H1 (cell line): Measurements from ENCODE around the gene SSR2. TPM values are rescaled to one million over a fixed set of nuclear protein-coding genes. Genes with fewer than 3 reads are reported as not detected.

Experiments used
- CTCF ChIA-PET: fragments of 300-600 bp; sonication (Branson Sonifier 250); formaldehyde crosslinking; loops from one replicate; lab custom pipeline; 2021; ENCODE audit not compliant: partially characterized antibody; lab: Charles Lee
- POLR2A ChIA-PET: fragments of 300-600 bp; sonication (Branson Sonifier 250); formaldehyde crosslinking; loops from one replicate; lab custom pipeline; 2021; ENCODE audit warnings: inconsistent platforms; ENCODE audit not compliant: partially characterized antibody; lab: Charles Lee
- DNase-seq, 2 experiments: peaks; one replicate each; pipeline versions ENCODE4 v3.0.0 to v3.0.0-alpha.2; 2010 to 2022; ENCODE audit warnings: low spot score in 2 of 2, low read depth in 1 of 2, mixed read lengths in 1 of 2
- FAIRE-seq: peaks from 2 replicates; lab custom pipeline; 2011; peaks lifted over from hg19 to GRCh38; lab: Jason Lieb, UNC
- H2AFZ ChIP-seq: 2 replicates; pipeline ENCODE4 v1.8.1; 2012; ENCODE audit warnings: low read length, inconsistent platforms
- H2AK5ac ChIP-seq: 2 replicates; pipeline ENCODE4 v1.6.1; 2013; ENCODE audit warnings: low read depth, low read length
- H2BK120ac ChIP-seq: replicated peaks from 2 replicates; pipeline ENCODE3; 2013; ENCODE audit warnings: low read depth, low read length, inconsistent platforms
- H2BK12ac ChIP-seq: 2 replicates; pipeline ENCODE4 v1.6.1; 2013; ENCODE audit warnings: low read depth, low read length
- H2BK15ac ChIP-seq: 2 replicates; pipeline ENCODE4 v1.6.1; 2013; ENCODE audit warnings: low read length
- H2BK20ac ChIP-seq: 2 replicates; pipeline ENCODE4 v1.6.1; 2013; ENCODE audit warnings: low read length
- H2BK5ac ChIP-seq: 2 replicates; pipeline ENCODE4 v1.6.1; 2013; ENCODE audit warnings: low read depth, low read length
- H3K14ac ChIP-seq: 2 replicates; pipeline ENCODE4 v1.6.1; 2013; ENCODE audit warnings: inconsistent platforms; ENCODE audit not compliant: insufficient read length
- H3K18ac ChIP-seq: 2 replicates; pipeline ENCODE4 v1.6.1; 2013; ENCODE audit warnings: low read length; ENCODE audit errors: extremely low read depth
- H3K23ac ChIP-seq: 2 replicates; pipeline ENCODE4 v1.6.1; 2013; ENCODE audit warnings: inconsistent platforms; ENCODE audit not compliant: insufficient read length
- H3K23me2 ChIP-seq: 2 replicates; pipeline ENCODE4 v1.6.1; 2013; ENCODE audit warnings: low read depth, low read length
- H3K27ac ChIP-seq: 2 replicates; pipeline ENCODE4 v1.6.1; 2011; ENCODE audit warnings: low read depth, low read length, inconsistent platforms
- H3K27me3 ChIP-seq, 4 experiments: replicated peaks in 1 of 4; 1 replicate in 1 of 4; 2 replicates in 3 of 4; pipeline versions ENCODE4 v1.6.1 to v1.8.1; 2011 to 2013; ENCODE audit warnings: low read length in 3 of 4, mild to moderate bottlenecking in 3 of 4, inconsistent platforms in 2 of 4, mixed read lengths in 2 of 4, moderate library complexity in 1 of 4; ENCODE audit not compliant: control insufficient read depth in 3 of 4, insufficient read depth in 3 of 4; ENCODE audit errors: extremely low read depth in 1 of 4
- H3K36me3 ChIP-seq, 4 experiments: 2 replicates each; pipeline versions ENCODE4 v1.6.1 to v1.8.1; 2011 to 2013; ENCODE audit warnings: mild to moderate bottlenecking in 4 of 4, low read length in 3 of 4, moderate library complexity in 2 of 4, control low read depth in 1 of 4, inconsistent platforms in 1 of 4; ENCODE audit not compliant: insufficient read depth in 4 of 4, control insufficient read depth in 2 of 4
- H3K4ac ChIP-seq: replicated peaks from 2 replicates; pipeline ENCODE3; 2013; ENCODE audit warnings: low read length, low read depth, mixed read lengths, inconsistent platforms; ENCODE audit not compliant: insufficient read length
- H3K4me1 ChIP-seq, 4 experiments: replicated peaks in 1 of 4; 1 replicate in 1 of 4; 2 replicates in 3 of 4; pipeline versions ENCODE4 v1.6.1 to v1.8.1; 2011 to 2013; ENCODE audit warnings: low read length in 3 of 4, inconsistent platforms in 2 of 4, mixed read lengths in 1 of 4; ENCODE audit not compliant: insufficient read depth in 4 of 4, control insufficient read depth in 3 of 4
- H3K4me2 ChIP-seq, 2 experiments: 2 replicates each; pipeline versions ENCODE4 v1.6.1 to v1.8.1; 2011 to 2013; ENCODE audit warnings: low read depth in 2 of 2, low read length in 2 of 2, control low read depth in 1 of 2, inconsistent platforms in 1 of 2, mild to moderate bottlenecking in 1 of 2; ENCODE audit not compliant: insufficient read depth in 1 of 2
- H3K4me3 ChIP-seq, 4 experiments: fragments of 200-600, 300-600 bp in 1 of 4; sonication (generic), shearing (Covaris generic), sonication (Bioruptor Twin) in 1 of 4; 2 replicates each; pipeline versions ENCODE4 v1.5.1 to v1.8.1; 2011 to 2016; ENCODE audit warnings: low read length in 4 of 4, low read depth in 3 of 4, control low read depth in 2 of 4, inconsistent platforms in 2 of 4, mild to moderate bottlenecking in 2 of 4, mixed read lengths in 1 of 4, moderate library complexity in 1 of 4; ENCODE audit not compliant: insufficient read depth in 2 of 4; ENCODE audit errors: extremely low read depth in 1 of 4
- H3K56ac ChIP-seq: replicated peaks from 2 replicates; pipeline ENCODE3; 2013; ENCODE audit warnings: low read depth, mild to moderate bottlenecking, mixed read lengths, low read length, inconsistent platforms; ENCODE audit not compliant: insufficient read length
- H3K79me1 ChIP-seq: 2 replicates; pipeline ENCODE4 v1.6.1; 2013; ENCODE audit warnings: low read depth, low read length, control low read depth
- H3K79me2 ChIP-seq, 2 experiments: 2 replicates each; pipeline versions ENCODE4 v1.6.1 to v1.8.1; 2012 to 2013; ENCODE audit warnings: low read length in 2 of 2, mild to moderate bottlenecking in 2 of 2, inconsistent platforms in 1 of 2; ENCODE audit not compliant: insufficient read depth in 2 of 2, control insufficient read depth in 1 of 2
- H3K9ac ChIP-seq, 4 experiments: replicated peaks in 1 of 4; 1 replicate in 1 of 4; 2 replicates in 3 of 4; pipeline versions ENCODE4 v1.6.1 to v1.8.1; 2011 to 2013; ENCODE audit warnings: low read depth in 3 of 4, low read length in 3 of 4, control low read depth in 2 of 4, mild to moderate bottlenecking in 2 of 4, moderate library complexity in 2 of 4, inconsistent platforms in 1 of 4; ENCODE audit errors: extremely low read depth in 1 of 4
- H3K9me3 ChIP-seq, 2 experiments: 2 replicates each; pipeline versions ENCODE4 v1.6.1 to v1.8.1; 2012 to 2013; ENCODE audit warnings: mild to moderate bottlenecking in 2 of 2, moderate library complexity in 2 of 2, control low read depth in 1 of 2, inconsistent platforms in 1 of 2, low read depth in 1 of 2, low read length in 1 of 2, mixed read lengths in 1 of 2; ENCODE audit not compliant: insufficient read depth in 2 of 2
- H4K20me1 ChIP-seq, 2 experiments: replicated peaks in 1 of 2; 2 replicates each; pipeline versions ENCODE3 to v1.8.1; 2011 to 2013; ENCODE audit warnings: inconsistent platforms in 2 of 2, low read length in 2 of 2, mild to moderate bottlenecking in 1 of 2; ENCODE audit not compliant: insufficient read depth in 2 of 2, control insufficient read depth in 1 of 2
- H4K5ac ChIP-seq: 2 replicates; pipeline ENCODE4 v1.6.1; 2013; ENCODE audit warnings: low read length, low read depth, mixed read lengths, inconsistent platforms; ENCODE audit not compliant: insufficient read length
- H4K8ac ChIP-seq: 2 replicates; pipeline ENCODE4 v1.8.0; 2013; ENCODE audit warnings: mild to moderate bottlenecking, moderate library complexity, low read length, inconsistent platforms; ENCODE audit not compliant: insufficient read depth; ENCODE audit errors: extremely low read depth
- H4K91ac ChIP-seq: replicated peaks from 2 replicates; pipeline ENCODE3; 2013; ENCODE audit warnings: low read length, mixed read lengths, inconsistent platforms; ENCODE audit not compliant: insufficient read length
- CBX5 ChIP-seq: fragments of 300-800, 300-1000 bp; sonication (generic); IDR thresholded peaks from 2 replicates; pipeline ENCODE4 v1.7.1; 2016; ENCODE audit warnings: antibody characterized with exemption, low read length, low read depth
- CHD2 ChIP-seq: IDR thresholded peaks from 2 replicates; pipeline ENCODE4 v1.6.1; 2012; ENCODE audit warnings: low read length, improper control_type of control experiment
- EGR1 ChIP-seq: IDR thresholded peaks from 2 replicates; pipeline ENCODE4 v1.6.1; 2011; ENCODE audit warnings: low read depth, low read length, borderline replicate concordance
- KDM4A ChIP-seq: IDR thresholded peaks from one replicate; pipeline ENCODE4 v1.7.1; 2012; ENCODE audit warnings: low read depth, mild to moderate bottlenecking, moderate library complexity, low read length, inconsistent platforms; ENCODE audit not compliant: severe bottlenecking
- PHF8 ChIP-seq: fragments of 200-600 bp; sonication (generic); conservative IDR thresholded peaks from 2 replicates; pipeline ENCODE4 v1.7.1; 2012; ENCODE audit warnings: low read depth, mild to moderate bottlenecking, inconsistent platforms, low read length, moderate library complexity
- POLR2A ChIP-seq, 2 experiments: IDR thresholded peaks; 1 replicate in 1 of 2; 2 replicates in 1 of 2; pipeline ENCODE4 v1.6.1; 2011; ENCODE audit warnings: low read depth in 2 of 2, low read length in 2 of 2, mild to moderate bottlenecking in 2 of 2; ENCODE audit errors: control extremely low read depth in 1 of 2
- SAP30 ChIP-seq: fragments of 300-600 bp; sonication (generic); IDR thresholded peaks from 2 replicates; pipeline ENCODE4 v1.7.1; 2012; ENCODE audit warnings: low read length, moderate library complexity, mild to moderate bottlenecking, inconsistent platforms; ENCODE audit not compliant: insufficient read depth, insufficient replicate concordance
- SP1 ChIP-seq: IDR thresholded peaks from 2 replicates; pipeline ENCODE4 v1.6.1; 2011; ENCODE audit warnings: low read depth, low read length
- SP4 ChIP-seq: IDR thresholded peaks from 2 replicates; pipeline ENCODE4 v1.6.1; 2012; ENCODE audit warnings: low read length, inconsistent platforms
- SRF ChIP-seq: IDR thresholded peaks from 2 replicates; pipeline ENCODE4 v1.6.1; 2011; ENCODE audit warnings: mild to moderate bottlenecking, low read depth, low read length, moderate library complexity
- TAF1 ChIP-seq: IDR thresholded peaks from 2 replicates; pipeline ENCODE4 v1.6.1; 2011; ENCODE audit warnings: mild to moderate bottlenecking, low read depth, low read length
- YY1 ChIP-seq: IDR thresholded peaks from 2 replicates; pipeline ENCODE4 v1.6.1; 2011; ENCODE audit warnings: low read depth, mild to moderate bottlenecking, low read length
- WGBS, 2 experiments: shearing (Covaris generic) in 1 of 2; methylation state at CpG; one replicate each; pipeline versions ENCODE4 v1.1.6 to v1.1.7; 2013 to 2015; ENCODE audit warnings: low lambda C conversion rate in 2 of 2, mixed read lengths in 2 of 2, inconsistent platforms in 1 of 2, low coverage in 1 of 2, missing lambda C conversion rate in 1 of 2; ENCODE audit not compliant: insufficient replicate concordance in 2 of 2, insufficient coverage in 1 of 2, insufficient read length in 1 of 2; ENCODE audit errors: extremely low coverage in 1 of 2, missing lambda C conversion rate in 1 of 2; 5-methylcytosine and 5-hydroxymethylcytosine counted together
- polyA plus RNA-seq, 7 experiments: library from polyadenylated mRNA; depleted of rRNA in 3 of 7; stranded (reverse) in 5 of 7; unstranded in 2 of 7; fragments of >200 nt in 5 of 7; fragments of 200-250 nt in 2 of 7; gene quantifications; 1 replicate in 5 of 7; 2 replicates in 1 of 7; 4 replicates in 1 of 7; pipeline versions ENCODE4 v1.2.1 to v1.2.3, GENCODE V29; 2011 to 2013; ENCODE audit warnings: missing spikeins in 2 of 7, mixed read lengths in 2 of 7
- total RNA-seq: library from RNA; stranded (reverse); fragmentation: NEBNext Ultra II Directional; extraction: Animal tissue kit (Norgen Biotek cat#: 25700); gene quantifications from 2 replicates; pipeline ENCODE4 v1.2.1, GENCODE V29; 2021

SSR2 gene
- total and polyA plus RNA-seq, 2 of the 8 experiments (the other 6 are each of a cell fraction or from before 2014, with no cell fraction given): 190 to 648 TPM

- POLR2A ChIA-PET: interaction anchor here (0.7 to 6.9 kb wide), 11 partner anchors 9 to 87 kb away, joined by 3 to 88 read pairs (median 7); partner anchors contain the start of genes ARHGEF2 and RAB25
- FAIRE-seq: peak; percentile 7
- peak; percentile 52; the same call in 1 of the 2 replicates for TF ChIP-seq CHD2
- TF ChIP-seq KDM4A: peak; percentile 97
- TF ChIP-seq SP4: peak; percentile 76; the same call in 1 of the 2 replicates
- TF ChIP-seq SP1: peak; percentile 85
- no peak for TF ChIP-seq CBX5
- peak; percentile 57 to 73 for TF ChIP-seq POLR2A (IDR thresholded peaks at IDR 0.05; ENCODE audit: control extremely low read depth in 1 of 2, low read depth in 2 of 2, low read length in 2 of 2)
- peak; percentile 93 for TF ChIP-seq SAP30
- TF ChIP-seq EGR1: peak; percentile 29; the same call in 1 of the 2 replicates
- TF ChIP-seq PHF8: peak; percentile 31
- TF ChIP-seq TAF1: peak; percentile 79
- no peak for TF ChIP-seq SRF
- TF ChIP-seq YY1: no peak
These were observed 33.9 kb upstream of the SSR2 start, which contains the start of gene LAMTOR2 for GRCh38 chr1:156054500-156055280. LAMTOR2 (plus strand) TSS chr1:156054782; CDS start chr1:156054890, 108 bp downstream.

More at GRCh38 chr1:156054500-156055280, 33.9 kb upstream of the SSR2 start, which contains the start of gene LAMTOR2:
- Histone ChIP-seq H2BK20ac (0 out of 2 replicates have a peak within 1 kb of the TSS, but pooled peaks have one; percentile 72), H3K4ac (peak within 1 kb of the TSS; percentile 92), H3K9ac (peak within 1 kb of the TSS; percentile 74 to 90 (median 80)), H3K27ac (peak within 1 kb of the TSS; percentile 89), H3K79me1 (peaks cover 3% of the 10 kb centered on the region), H3K79me2 (peaks cover 0 to 28% of the 10 kb centered on the region in 2 experiments; a peak in 3 of 4 replicates), H2BK120ac (peak within 1 kb of the TSS; percentile 92), H4K5ac (peak within 1 kb of the TSS; percentile 95), H3K36me3 (peaks cover 6 to 11% (median 9%) of the 10 kb centered on the region in 4 experiments; a peak in 4 of 8 replicates), H3K23ac (no peak within 1 kb of the TSS), H3K4me1 (peaks cover 0 to 6% (median 0%) of the 10 kb centered on the region in 4 experiments; a peak in 2 of 7 replicates), H3K4me2 (peak within 1 kb of the TSS; percentile 81 to 95), H3K4me3 (peak within 1 kb of the TSS; percentile 93 to 99 (median 96)), H3K9me3 (no peaks in the 10 kb centered on the region), H2BK12ac (peak within 1 kb of the TSS; percentile 81), H4K8ac (peak within 1 kb of the TSS; percentile 88), H2AFZ (peak within 1 kb of the TSS; percentile 89), H2BK15ac (peak within 1 kb of the TSS; percentile 88; the same call in 1 of the 2 replicates), H3K18ac (peak within 1 kb of the TSS; percentile 100), H2AK5ac (0 out of 2 replicates have a peak within 1 kb of the TSS, but pooled peaks have one; percentile 19), H3K23me2 (peaks cover 14% of the 10 kb centered on the region), H2BK5ac (peak within 1 kb of the TSS; percentile 93), H4K20me1 (peaks cover 2% of the 10 kb centered on the region in 2 experiments), H4K91ac (peak within 1 kb of the TSS; percentile 94), H3K27me3 (no peaks in the 10 kb centered on the region), H3K14ac (no peak within 1 kb of the TSS), H3K56ac (peak within 1 kb of the TSS; percentile 92)
- WGBS, 2 experiments: 1% methylated on average over 41 of the region's 53 CpGs; no CpG with 5 or more reads in 1 of the 2 experiments
- CTCF ChIA-PET: interaction anchor here (1.2 to 12.9 kb wide), 6 partner anchors 12 to 87 kb away, joined by 3 to 139 read pairs (median 6); partner anchors contain the start of gene SSR2
- peak; percentile 91 to 99 for DNase-seq
